ENCODE results near the gene FHIP1A. TPM values are rescaled to one million over a fixed set of nuclear protein-coding genes. Genes with fewer than 3 reads are reported as not detected.

Gene FHIP1A
- total and polyA plus RNA-seq, 5 donors from 2014 or later, result 0.10 to 0.43 (median 0.39) TPM; not detected in 2

DNA sequence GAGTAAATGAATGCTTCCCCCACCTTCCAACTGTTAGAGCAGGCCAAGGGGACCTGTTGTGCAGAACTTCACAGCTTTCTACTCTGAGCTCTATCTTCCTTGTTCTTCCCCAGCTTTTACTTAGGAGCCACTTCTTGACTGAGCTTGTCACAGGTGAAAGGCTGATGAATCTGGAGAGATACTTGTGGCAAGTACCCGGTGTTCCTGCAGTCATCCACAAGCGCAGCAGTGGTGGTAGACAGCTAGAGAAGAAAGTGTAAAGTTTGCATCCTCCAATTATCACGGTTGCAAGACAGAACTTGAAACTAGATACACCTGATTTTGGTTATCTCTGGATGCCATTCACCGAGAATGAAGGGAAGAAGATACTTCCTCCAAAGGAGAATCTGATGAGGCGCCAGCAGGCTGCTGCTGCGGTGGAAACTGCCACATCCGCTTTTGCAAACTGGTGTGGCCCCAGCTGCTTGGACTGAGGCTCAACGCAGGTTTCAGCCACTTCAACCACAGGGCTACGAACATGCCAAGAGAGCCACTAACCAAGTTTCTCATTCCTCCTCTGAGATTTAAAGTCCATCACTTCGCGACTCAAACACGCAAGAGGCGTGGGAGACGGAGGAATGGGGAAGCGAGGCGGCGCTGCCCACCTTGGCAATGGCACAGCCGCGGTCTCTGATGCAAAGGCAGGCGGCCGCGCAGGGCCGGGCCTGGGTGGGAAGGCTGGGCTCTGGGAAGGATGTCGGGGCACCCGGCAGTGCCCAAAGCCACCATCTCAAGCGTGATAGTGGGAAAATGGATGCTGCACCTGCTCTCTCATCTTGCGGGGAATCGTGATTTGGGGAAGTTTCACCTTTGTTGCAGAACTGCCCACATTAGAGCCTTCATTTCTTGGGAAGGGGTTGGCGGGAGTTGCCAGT lies 1.3 kb upstream of the FHIP1A start:
- peaks cover 16% of the 10 kb centered on the region for H3K4me1 ChIP-seq (ENCODE audit: control insufficient read depth, insufficient read depth, low read length, poor library complexity, severe bottlenecking)
- Mint-ChIP-seq H3K4me3 (peak overlapping the region; percentile 77 to 91 (median 88)), H3K36me3 (no peaks in the 10 kb centered on the region), H3K9me3 (peaks cover 0 to 4% (median 0%) of the 10 kb centered on the region in 7 donors), H3K4me1 (peaks cover 4 to 30% (median 8%) of the 10 kb centered on the region in 4 donors), H3K27me3 (peaks cover 33% of the 10 kb centered on the region), H3K27ac (peak overlapping the region in 2 of 3 donors; percentile 26 to 84)
- no peak for ATAC-seq (ENCODE audit: low read depth in 2 of 2)
- H3K27ac ChIP-seq (ENCODE audit: insufficient read depth, low read length, poor library complexity, severe bottlenecking), result no peak overlapping the region
- H3K9me3 ChIP-seq (ENCODE audit: control insufficient read depth in 2 of 2, low read length in 2 of 2), result no peaks in the 10 kb centered on the region
- peaks cover 21% of the 10 kb centered on the region for H3K27me3 ChIP-seq (ENCODE audit: control insufficient read depth, insufficient read depth, low read length)
- H3K4me3 ChIP-seq (ENCODE audit: low read depth, low read length), result peak overlapping the region; percentile 62
- peak in 2 of 3 donors; percentile 5 to 42 for DNase-seq
- no peaks in the 10 kb centered on the region for H3K36me3 ChIP-seq (ENCODE audit: control insufficient read depth, insufficient read depth, low read length)

DNA sequence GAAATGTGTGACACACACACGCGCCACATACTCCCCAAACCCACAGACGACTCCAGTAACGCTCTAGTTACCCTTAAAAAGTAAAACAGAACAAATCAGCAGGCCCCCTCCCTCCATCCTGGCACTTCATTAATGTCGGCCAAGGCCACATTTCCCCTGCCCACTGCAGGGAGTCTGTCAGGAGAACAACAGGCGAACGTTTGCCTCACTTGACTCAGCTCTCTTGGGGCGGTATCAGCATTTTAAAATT lies 671 bp upstream of the FHIP1A start:
- Mint-ChIP-seq H3K9me3 (peaks cover 0 to 4% (median 0%) of the 10 kb centered on the region in 7 donors), H3K4me1 (peaks cover 4 to 30% (median 7%) of the 10 kb centered on the region in 4 donors), H3K27ac (peak overlapping the region; percentile 26 to 84 (median 83)), H3K27me3 (peaks cover 38% of the 10 kb centered on the region), H3K4me3 (peak overlapping the region; percentile 77 to 91 (median 87)), H3K36me3 (no peaks in the 10 kb centered on the region)
- Histone ChIP-seq H3K27me3 (ENCODE audit: control insufficient read depth, insufficient read depth, low read length) (peaks cover 21% of the 10 kb centered on the region), H3K4me1 (ENCODE audit: control insufficient read depth, insufficient read depth, low read length, poor library complexity, severe bottlenecking) (peaks cover 16% of the 10 kb centered on the region), H3K4me3 (ENCODE audit: low read depth, low read length) (peak overlapping the region; percentile 62), H3K9me3 (ENCODE audit: control insufficient read depth in 2 of 2, low read length in 2 of 2) (no peaks in the 10 kb centered on the region), H3K27ac (ENCODE audit: insufficient read depth, low read length, poor library complexity, severe bottlenecking) (no peak overlapping the region), H3K36me3 (ENCODE audit: control insufficient read depth, insufficient read depth, low read length) (no peaks in the 10 kb centered on the region)
- ATAC-seq (ENCODE audit: low read depth in 2 of 2) (no peak), DNase-seq (no peak)

DNA sequence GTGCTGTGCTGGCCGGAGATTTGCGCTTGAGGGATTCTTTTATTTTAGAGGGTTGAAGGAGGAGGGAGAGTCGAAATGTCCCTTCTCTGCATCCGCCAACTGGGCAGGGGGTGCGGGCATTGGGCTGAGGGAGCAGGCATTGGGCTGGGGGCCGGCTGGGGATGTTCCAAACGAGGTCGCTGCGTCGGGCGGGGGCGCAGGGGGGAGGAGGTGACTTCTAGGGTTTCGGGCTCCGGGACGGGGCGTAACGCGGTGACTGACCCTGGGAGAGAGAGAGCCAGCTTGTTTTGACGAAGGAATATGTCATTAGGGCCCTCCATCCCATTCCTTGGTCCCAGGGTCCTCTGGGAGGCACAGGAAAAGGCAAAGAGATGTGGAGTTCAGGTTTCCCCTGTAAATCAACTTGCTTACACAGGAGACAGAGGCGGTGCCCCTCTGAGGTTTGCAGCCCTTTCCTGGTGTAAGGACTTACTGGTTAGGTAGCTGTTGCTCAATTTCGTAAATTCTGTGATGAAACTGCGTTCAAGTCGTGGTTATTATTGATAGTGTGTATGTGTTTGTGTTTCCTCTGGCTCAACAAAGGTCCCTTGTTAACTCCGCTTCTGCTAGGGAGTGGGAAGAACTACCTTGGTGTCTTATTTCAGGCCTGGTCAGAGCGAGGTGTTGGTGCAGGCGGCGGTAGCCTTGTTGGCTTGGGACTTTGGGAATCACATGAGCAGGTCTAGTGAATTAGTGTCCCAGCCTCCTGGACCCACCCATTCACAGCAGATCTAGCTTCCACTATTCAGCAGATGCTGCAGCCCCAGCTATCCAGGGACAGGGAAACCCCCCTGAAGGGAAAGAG lies 716 bp downstream of the FHIP1A start:
- Mint-ChIP-seq H3K27me3 (peaks cover 38% of the 10 kb centered on the region), H3K27ac (peak overlapping the region in 2 of 3 donors; percentile 64 to 73), H3K9me3 (peaks cover 0 to 4% (median 0%) of the 10 kb centered on the region in 7 donors), H3K4me1 (peaks cover 4 to 30% (median 7%) of the 10 kb centered on the region in 4 donors), H3K36me3 (no peaks in the 10 kb centered on the region), H3K4me3 (peak overlapping the region; percentile 77 to 91 (median 86))
- Histone ChIP-seq H3K27ac (ENCODE audit: insufficient read depth, low read length, poor library complexity, severe bottlenecking) (no peak overlapping the region), H3K4me1 (ENCODE audit: control insufficient read depth, insufficient read depth, low read length, poor library complexity, severe bottlenecking) (peaks cover 16% of the 10 kb centered on the region), H3K36me3 (ENCODE audit: control insufficient read depth, insufficient read depth, low read length) (no peaks in the 10 kb centered on the region), H3K27me3 (ENCODE audit: control insufficient read depth, insufficient read depth, low read length) (peaks cover 18% of the 10 kb centered on the region), H3K4me3 (ENCODE audit: low read depth, low read length) (peak overlapping the region; percentile 21), H3K9me3 (ENCODE audit: control insufficient read depth in 2 of 2, low read length in 2 of 2) (no peaks in the 10 kb centered on the region)
- peak; percentile 1 to 8 (median 2) for DNase-seq
- no peak for ATAC-seq (ENCODE audit: low read depth in 2 of 2)

DNA sequence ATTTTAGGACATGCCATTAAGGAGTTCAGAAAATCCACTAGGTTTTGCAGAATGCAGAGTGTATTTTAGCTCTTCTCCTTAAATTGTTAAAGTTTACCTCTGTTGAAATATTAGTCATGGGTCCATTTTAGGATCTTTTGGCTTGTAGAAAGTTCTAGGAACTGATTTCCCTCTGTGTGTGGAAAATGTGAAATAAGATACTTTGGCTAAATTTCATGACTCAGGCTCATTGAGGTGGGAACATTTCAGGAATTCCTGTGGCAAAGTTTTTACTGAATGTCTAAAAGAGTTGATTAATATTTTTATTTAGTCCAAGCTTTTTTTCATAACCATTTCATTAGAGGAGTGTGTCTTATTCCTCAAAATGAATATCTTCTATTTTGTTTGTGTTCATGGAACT lies 7.0 kb downstream of the FHIP1A start:
- ATAC-seq (ENCODE audit: low read depth in 2 of 2), result no peak
- H3K36me3 Mint-ChIP-seq, result no peaks in the 10 kb centered on the region
- H3K4me3 ChIP-seq (ENCODE audit: low read depth, low read length), result no peak overlapping the region
- no peaks in the 10 kb centered on the region for H3K36me3 ChIP-seq (ENCODE audit: control insufficient read depth, insufficient read depth, low read length)
- no peak overlapping the region for H3K4me3 Mint-ChIP-seq
- H3K9me3 Mint-ChIP-seq, result peaks cover 0 to 2% (median 0%) of the 10 kb centered on the region in 7 donors
- H3K9me3 ChIP-seq (ENCODE audit: control insufficient read depth in 2 of 2, low read length in 2 of 2), result no peaks in the 10 kb centered on the region
- H3K4me1 Mint-ChIP-seq, result no peaks in the 10 kb centered on the region
- H3K27ac Mint-ChIP-seq, result no peak overlapping the region
- DNase-seq, result no peak
- H3K27me3 ChIP-seq (ENCODE audit: control insufficient read depth, insufficient read depth, low read length), result peaks cover 8% of the 10 kb centered on the region
- H3K27me3 Mint-ChIP-seq, result peaks cover 11% of the 10 kb centered on the region
- no peak overlapping the region for H3K27ac ChIP-seq (ENCODE audit: insufficient read depth, low read length, poor library complexity, severe bottlenecking)
- H3K4me1 ChIP-seq (ENCODE audit: control insufficient read depth, insufficient read depth, low read length, poor library complexity, severe bottlenecking), result no peaks in the 10 kb centered on the region

DNA sequence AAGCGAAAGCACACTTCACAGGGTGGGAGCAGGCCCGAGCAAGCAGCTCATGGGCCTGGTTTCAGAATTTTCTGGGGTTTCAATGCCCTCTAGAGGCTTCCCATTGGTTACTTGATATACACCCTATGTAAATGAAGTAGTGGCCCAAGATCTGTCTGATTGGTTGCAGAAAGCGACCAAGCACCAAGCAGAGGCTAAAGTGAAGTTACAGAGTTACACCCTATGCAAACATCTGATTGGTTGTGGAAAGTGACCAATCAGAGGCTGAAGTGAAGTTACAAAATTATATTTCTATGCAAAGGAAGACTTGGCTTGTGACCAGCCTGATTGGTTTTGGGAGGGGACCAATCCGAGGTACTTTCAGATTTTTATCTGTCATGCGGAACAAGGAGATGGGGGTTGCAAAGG lies 8.2 kb downstream of the FHIP1A start:
- Histone ChIP-seq H3K27me3 (ENCODE audit: control insufficient read depth, insufficient read depth, low read length) (peaks cover 8% of the 10 kb centered on the region), H3K9me3 (ENCODE audit: control insufficient read depth in 2 of 2, low read length in 2 of 2) (no peaks in the 10 kb centered on the region), H3K4me3 (ENCODE audit: low read depth, low read length) (no peak overlapping the region), H3K36me3 (ENCODE audit: control insufficient read depth, insufficient read depth, low read length) (no peaks in the 10 kb centered on the region), H3K27ac (ENCODE audit: insufficient read depth, low read length, poor library complexity, severe bottlenecking) (no peak overlapping the region), H3K4me1 (ENCODE audit: control insufficient read depth, insufficient read depth, low read length, poor library complexity, severe bottlenecking) (no peaks in the 10 kb centered on the region)
- H3K4me1 Mint-ChIP-seq, result no peaks in the 10 kb centered on the region
- peak in 1 of 3 donors; percentile 12 for DNase-seq
- peaks cover 10% of the 10 kb centered on the region for H3K27me3 Mint-ChIP-seq
- no peaks in the 10 kb centered on the region for H3K36me3 Mint-ChIP-seq
- ATAC-seq (ENCODE audit: low read depth in 2 of 2), result no peak
- no peak overlapping the region for H3K4me3 Mint-ChIP-seq
- peaks cover 0 to 2% (median 0%) of the 10 kb centered on the region in 7 donors for H3K9me3 Mint-ChIP-seq
- H3K27ac Mint-ChIP-seq, result no peak overlapping the region

DNA sequence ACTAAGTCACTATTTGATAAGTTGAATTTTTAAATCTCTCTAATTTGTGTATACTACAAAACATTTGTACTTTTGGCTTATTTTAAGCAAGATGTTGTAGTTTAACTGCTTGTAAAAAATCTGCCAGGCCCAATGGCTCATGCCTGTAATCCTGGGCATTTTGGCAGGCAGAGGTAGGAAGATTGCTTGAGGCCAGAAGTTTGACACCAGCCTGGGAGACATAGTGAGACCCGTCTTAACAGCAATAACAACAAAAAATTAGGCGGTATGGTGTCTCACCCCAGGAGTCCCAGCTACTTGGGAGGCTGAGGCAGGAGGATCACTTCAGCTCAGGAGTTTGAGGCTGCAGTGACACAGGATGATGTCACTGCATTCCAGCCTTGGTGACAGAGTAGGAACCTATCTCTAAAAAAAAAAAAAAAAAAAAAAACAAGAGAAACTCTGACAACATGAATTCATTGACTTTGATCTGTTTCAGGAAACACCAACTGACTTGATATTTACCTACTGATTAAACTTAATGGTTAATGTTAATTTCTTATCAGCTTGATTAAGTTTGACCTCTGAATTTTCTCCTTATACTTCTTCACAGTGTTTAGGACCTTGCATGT lies 8.9 kb downstream of the FHIP1A start:
- Histone ChIP-seq H3K36me3 (ENCODE audit: control insufficient read depth, insufficient read depth, low read length) (no peaks in the 10 kb centered on the region), H3K9me3 (ENCODE audit: control insufficient read depth in 2 of 2, low read length in 2 of 2) (no peaks in the 10 kb centered on the region), H3K4me1 (ENCODE audit: control insufficient read depth, insufficient read depth, low read length, poor library complexity, severe bottlenecking) (no peaks in the 10 kb centered on the region), H3K27me3 (ENCODE audit: control insufficient read depth, insufficient read depth, low read length) (peaks cover 8% of the 10 kb centered on the region), H3K4me3 (ENCODE audit: low read depth, low read length) (no peak overlapping the region), H3K27ac (ENCODE audit: insufficient read depth, low read length, poor library complexity, severe bottlenecking) (no peak overlapping the region)
- DNase-seq (no peak), ATAC-seq (ENCODE audit: low read depth in 2 of 2) (no peak)
- H3K27me3 Mint-ChIP-seq, result peaks cover 8% of the 10 kb centered on the region
- H3K4me3 Mint-ChIP-seq, result no peak overlapping the region
- no peaks in the 10 kb centered on the region for H3K36me3 Mint-ChIP-seq
- H3K27ac Mint-ChIP-seq, result no peak overlapping the region
- no peaks in the 10 kb centered on the region for H3K4me1 Mint-ChIP-seq
- peaks cover 0 to 2% (median 0%) of the 10 kb centered on the region in 7 donors for H3K9me3 Mint-ChIP-seq

DNA sequence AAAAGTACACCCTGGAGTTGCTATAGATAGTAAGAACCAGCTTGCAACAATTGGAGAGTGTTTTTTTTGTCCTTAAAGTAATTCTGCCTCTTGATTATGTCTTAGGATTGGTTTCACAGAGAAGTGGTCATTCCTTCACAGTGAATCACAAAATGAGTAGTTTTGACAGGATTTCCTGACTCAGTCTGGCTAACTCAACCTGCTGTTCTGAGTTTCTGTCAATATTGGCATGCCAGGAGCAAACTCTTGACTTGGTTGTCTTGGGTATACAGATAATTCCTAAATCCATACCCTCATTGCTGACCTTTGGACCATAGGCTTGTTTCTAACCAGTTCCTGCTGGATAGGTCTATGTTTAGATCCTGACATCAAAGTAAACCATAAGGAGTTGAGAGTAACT lies 9.4 kb downstream of the FHIP1A start:
- no peak overlapping the region for H3K27ac ChIP-seq (ENCODE audit: insufficient read depth, low read length, poor library complexity, severe bottlenecking)
- Mint-ChIP-seq H3K9me3 (peaks cover 0 to 2% (median 0%) of the 10 kb centered on the region in 7 donors), H3K4me3 (no peak overlapping the region), H3K27ac (no peak overlapping the region), H3K27me3 (peaks cover 6% of the 10 kb centered on the region), H3K36me3 (no peaks in the 10 kb centered on the region), H3K4me1 (no peaks in the 10 kb centered on the region)
- no peaks in the 10 kb centered on the region for H3K9me3 ChIP-seq (ENCODE audit: control insufficient read depth in 2 of 2, low read length in 2 of 2)
- no peaks in the 10 kb centered on the region for H3K36me3 ChIP-seq (ENCODE audit: control insufficient read depth, insufficient read depth, low read length)
- DNase-seq, result no peak
- H3K4me1 ChIP-seq (ENCODE audit: control insufficient read depth, insufficient read depth, low read length, poor library complexity, severe bottlenecking), result no peaks in the 10 kb centered on the region
- ATAC-seq (ENCODE audit: low read depth in 2 of 2), result no peak
- no peak overlapping the region for H3K4me3 ChIP-seq (ENCODE audit: low read depth, low read length)
- peaks cover 8% of the 10 kb centered on the region for H3K27me3 ChIP-seq (ENCODE audit: control insufficient read depth, insufficient read depth, low read length)
